Trophoblast cell (in vitro differentiated cells and primary cell): ENCODE results near the gene LRRC56.

ENCODE experiments used
- DNase-seq, 2 donors: peaks; one replicate each; pipeline ENCODE4 v3.0.0-alpha.2; 2016
- H2AFZ ChIP-seq: 2 replicates; pipeline ENCODE4 v1.6.1; 2013; ENCODE audit warnings: low read length, moderate library complexity, mild to moderate bottlenecking; ENCODE audit not compliant: insufficient read depth, poor library complexity
- H2AK5ac ChIP-seq: 2 replicates; pipeline ENCODE4 v1.6.1; 2013; ENCODE audit warnings: mild to moderate bottlenecking, low read length
- H2BK120ac ChIP-seq: 2 replicates; pipeline ENCODE4 v1.6.1; 2013; ENCODE audit warnings: low read length, mild to moderate bottlenecking, moderate library complexity; ENCODE audit not compliant: insufficient read depth, poor library complexity
- H2BK12ac ChIP-seq: 2 replicates; pipeline ENCODE4 v1.6.1; 2013; ENCODE audit warnings: mild to moderate bottlenecking, low read length, moderate library complexity
- H2BK5ac ChIP-seq: 2 replicates; pipeline ENCODE4 v1.6.1; 2013; ENCODE audit warnings: low read length, low read depth, moderate library complexity, mild to moderate bottlenecking; ENCODE audit not compliant: poor library complexity
- H3K14ac ChIP-seq: 2 replicates; pipeline ENCODE4 v1.6.1; 2013; ENCODE audit warnings: mild to moderate bottlenecking, low read length
- H3K18ac ChIP-seq: 2 replicates; pipeline ENCODE4 v1.6.1; 2013; ENCODE audit warnings: mild to moderate bottlenecking, low read length
- H3K23ac ChIP-seq: 2 replicates; pipeline ENCODE4 v1.6.1; 2013; ENCODE audit warnings: low read length
- H3K27ac ChIP-seq: 2 replicates; pipeline ENCODE4 v1.5.1; 2013; ENCODE audit warnings: low read depth, mild to moderate bottlenecking, inconsistent platforms, low read length, moderate library complexity
- H3K27me3 ChIP-seq: 2 replicates; pipeline ENCODE4 v1.6.1; 2013; ENCODE audit warnings: inconsistent platforms, mild to moderate bottlenecking, low read length, moderate library complexity; ENCODE audit not compliant: insufficient read depth
- H3K36me3 ChIP-seq, 2 experiments: 1 replicate in 1 of 2; 2 replicates in 1 of 2; pipeline ENCODE4 v1.6.1; 2013; ENCODE audit warnings: low read length in 2 of 2, mild to moderate bottlenecking in 2 of 2, moderate library complexity in 1 of 2; ENCODE audit not compliant: insufficient read depth in 2 of 2, control insufficient read depth in 1 of 2
- H3K4ac ChIP-seq: 2 replicates; pipeline ENCODE4 v1.6.1; 2013; ENCODE audit warnings: low read depth, mild to moderate bottlenecking, low read length, moderate library complexity
- H3K4me1 ChIP-seq, 2 experiments: 1 replicate in 1 of 2; 2 replicates in 1 of 2; pipeline ENCODE4 v1.6.1; 2013; ENCODE audit warnings: low read length in 2 of 2, mild to moderate bottlenecking in 2 of 2, moderate library complexity in 1 of 2; ENCODE audit not compliant: insufficient read depth in 2 of 2, control insufficient read depth in 1 of 2
- H3K4me2 ChIP-seq: 2 replicates; pipeline ENCODE4 v1.6.1; 2013; ENCODE audit warnings: inconsistent platforms, mild to moderate bottlenecking, low read length, moderate library complexity
- H3K4me3 ChIP-seq: 2 replicates; pipeline ENCODE4 v1.5.1; 2013; ENCODE audit warnings: mild to moderate bottlenecking, low read depth, low read length, inconsistent platforms
- H3K79me1 ChIP-seq: one replicate; pipeline ENCODE4 v1.6.1; 2013; ENCODE audit warnings: low read length
- H3K79me2 ChIP-seq: 2 replicates; pipeline ENCODE4 v1.6.1; 2013; ENCODE audit warnings: low read length, mild to moderate bottlenecking; ENCODE audit not compliant: control insufficient read depth, insufficient read depth, poor library complexity
- H3K9ac ChIP-seq: 2 replicates; pipeline ENCODE4 v1.6.1; 2013; ENCODE audit warnings: mild to moderate bottlenecking, low read length
- H3K9me3 ChIP-seq: 2 replicates; pipeline ENCODE4 v1.6.1; 2013; ENCODE audit warnings: low read depth, mild to moderate bottlenecking, control low read depth, inconsistent platforms, low read length; ENCODE audit not compliant: insufficient read depth
- H4K12ac ChIP-seq: 2 replicates; pipeline ENCODE4 v1.6.1; 2013; ENCODE audit warnings: low read depth, mild to moderate bottlenecking, low read length, moderate library complexity
- H4K8ac ChIP-seq: 2 replicates; pipeline ENCODE4 v1.6.1; 2013; ENCODE audit warnings: low read depth, mild to moderate bottlenecking, low read length, moderate library complexity
- H4K91ac ChIP-seq: one replicate; pipeline ENCODE4 v1.6.1; 2013; ENCODE audit warnings: low read depth, mild to moderate bottlenecking, low read length, moderate library complexity
- WGBS: extraction: QIAGEN DNeasy Blood & Tissue Kit; methylation state at CpG from one replicate; pipeline ENCODE4 v1.1.7; 2013; ENCODE audit warnings: missing lambda C conversion rate; ENCODE audit not compliant: insufficient read length, insufficient coverage; ENCODE audit errors: extremely low coverage; 5-methylcytosine and 5-hydroxymethylcytosine counted together

LRRC56 gene

GRCh38 chr11:550021-550745 is 12.9 kb downstream of the LRRC56 start:
- H2BK12ac ChIP-seq = no peak overlapping the region
- DNase-seq = no peak
- H3K27ac ChIP-seq = no peak overlapping the region
- no peak overlapping the region for H3K4ac ChIP-seq
- H4K91ac ChIP-seq = no peak overlapping the region
- H2BK5ac ChIP-seq = no peak overlapping the region
- no peak overlapping the region for H3K4me2 ChIP-seq
- no peak overlapping the region for H4K8ac ChIP-seq
- no CpG with 5 or more reads among the region's 25 CpGs for WGBS
- H2AK5ac ChIP-seq = no peak overlapping the region
- no peak overlapping the region for H3K4me3 ChIP-seq
- H3K9ac ChIP-seq = no peak overlapping the region
- H4K12ac ChIP-seq = no peak overlapping the region
- H3K18ac ChIP-seq = no peak overlapping the region
- peaks cover 9 to 11% of the 10 kb centered on the region in 2 experiments for H3K4me1 ChIP-seq
- H3K79me1 ChIP-seq = peaks cover under 1% of the 10 kb centered on the region
- no peaks in the 10 kb centered on the region for H3K9me3 ChIP-seq
- H2BK120ac ChIP-seq = no peak overlapping the region
- H3K79me2 ChIP-seq = no peaks in the 10 kb centered on the region
- H3K14ac ChIP-seq = no peak overlapping the region
- H3K27me3 ChIP-seq = peaks cover under 1% of the 10 kb centered on the region
- no peak overlapping the region for H2AFZ ChIP-seq
- no peaks in the 10 kb centered on the region for H3K36me3 ChIP-seq
- H3K23ac ChIP-seq = no peak overlapping the region

- Histone ChIP-seq H2AK5ac (no peak overlapping the region), H3K79me1 (peaks cover 3% of the 10 kb centered on the region), H3K9me3 (no peaks in the 10 kb centered on the region), H3K4me3 (no peak overlapping the region), H3K27me3 (peaks cover 6% of the 10 kb centered on the region), H2BK120ac (no peak overlapping the region), H3K27ac (no peak overlapping the region), H3K4me1 (peaks cover 10 to 11% of the 10 kb centered on the region in 2 experiments), H3K18ac (no peak overlapping the region), H2BK12ac (no peak overlapping the region), H3K23ac (no peak overlapping the region), H3K14ac (no peak overlapping the region), H4K91ac (no peak overlapping the region), H3K36me3 (no peaks in the 10 kb centered on the region), H4K12ac (no peak overlapping the region), H2AFZ (no peak overlapping the region), H3K9ac (no peak overlapping the region), H3K79me2 (no peaks in the 10 kb centered on the region), H3K4ac (no peak overlapping the region), H3K4me2 (no peak overlapping the region), H4K8ac (no peak overlapping the region), H2BK5ac (no peak overlapping the region)
- no CpG with 5 or more reads among the region's 5 CpGs for WGBS
- no peak for DNase-seq
Observed at GRCh38 chr11:550746-551085, 13.4 kb downstream of the LRRC56 start.

- H3K27ac ChIP-seq = no peak overlapping the region
- no peak overlapping the region for H2AK5ac ChIP-seq
- H2BK12ac ChIP-seq = no peak overlapping the region
- no peak overlapping the region for H3K4me2 ChIP-seq
- no peak overlapping the region for H3K4me3 ChIP-seq
- no peak overlapping the region for H4K12ac ChIP-seq
- no peak overlapping the region for H3K23ac ChIP-seq
- H3K79me2 ChIP-seq = no peaks in the 10 kb centered on the region
- no CpG with 5 or more reads among the region's 16 CpGs for WGBS
- peaks cover 11% of the 10 kb centered on the region in 2 experiments for H3K4me1 ChIP-seq
- no peak overlapping the region for H3K9ac ChIP-seq
- H3K79me1 ChIP-seq = peaks cover 3% of the 10 kb centered on the region
- no peak overlapping the region for H3K4ac ChIP-seq
- no peak overlapping the region for H4K91ac ChIP-seq
- H4K8ac ChIP-seq = no peak overlapping the region
- H3K27me3 ChIP-seq = peaks cover 9% of the 10 kb centered on the region
- no peaks in the 10 kb centered on the region for H3K9me3 ChIP-seq
- no peak overlapping the region for H2AFZ ChIP-seq
- H2BK5ac ChIP-seq = no peak overlapping the region
- H3K14ac ChIP-seq = no peak overlapping the region
- DNase-seq = no peak
- no peaks in the 10 kb centered on the region for H3K36me3 ChIP-seq
- H3K18ac ChIP-seq = no peak overlapping the region
- H2BK120ac ChIP-seq = no peak overlapping the region
Observed at GRCh38 chr11:551131-551530, 13.8 kb downstream of the LRRC56 start.

GRCh38 chr11:551596-551995 is 14.3 kb downstream of the LRRC56 start:
- WGBS = no CpG with 5 or more reads among the region's 12 CpGs
- Histone ChIP-seq H3K79me1 (peaks cover 3% of the 10 kb centered on the region), H3K4me2 (no peak overlapping the region), H3K9ac (no peak overlapping the region), H3K4me1 (peaks cover 11 to 15% of the 10 kb centered on the region in 2 experiments), H3K18ac (no peak overlapping the region), H2BK12ac (no peak overlapping the region), H3K27ac (no peak overlapping the region), H4K91ac (no peak overlapping the region), H2BK120ac (no peak overlapping the region), H3K4me3 (no peak overlapping the region), H3K79me2 (no peaks in the 10 kb centered on the region), H3K23ac (no peak overlapping the region), H2BK5ac (no peak overlapping the region), H3K4ac (no peak overlapping the region), H3K9me3 (no peaks in the 10 kb centered on the region), H2AK5ac (no peak overlapping the region), H3K36me3 (no peaks in the 10 kb centered on the region), H4K8ac (no peak overlapping the region), H3K27me3 (peaks cover 14% of the 10 kb centered on the region), H4K12ac (no peak overlapping the region), H3K14ac (no peak overlapping the region), H2AFZ (no peak overlapping the region)
- no peak for DNase-seq
